Osteoblast (primary cell): Measurements from ENCODE around the gene CTNNA2. TPM values are rescaled to one million over a fixed set of nuclear protein-coding genes. Genes with fewer than 3 reads are reported as not detected.

Source experiments
- DNase-seq: peaks from one replicate; pipeline ENCODE4 v3.0.0; 2011; ENCODE audit warnings: low spot score, mixed read lengths; ENCODE audit not compliant: insufficient read length; ENCODE audit errors: missing footprints
- H2AFZ ChIP-seq: 2 replicates; pipeline ENCODE4 v1.6.0; 2011; ENCODE audit warnings: mild to moderate bottlenecking, low read length
- H3K27ac ChIP-seq: 2 replicates; pipeline ENCODE4 v1.5.1; 2011; ENCODE audit warnings: mild to moderate bottlenecking, low read depth, low read length, moderate library complexity
- H3K27me3 ChIP-seq: 2 replicates; pipeline ENCODE4 v1.6.0; 2012; ENCODE audit warnings: mild to moderate bottlenecking, control low read depth, inconsistent platforms, low read length, moderate library complexity; ENCODE audit not compliant: insufficient read depth
- H3K36me3 ChIP-seq: 2 replicates; pipeline ENCODE4 v1.5.1; 2011; ENCODE audit warnings: mild to moderate bottlenecking, low read length, control low read depth, moderate library complexity; ENCODE audit not compliant: insufficient read depth
- H3K4me1 ChIP-seq: 2 replicates; pipeline ENCODE4 v1.5.1; 2011; ENCODE audit warnings: mild to moderate bottlenecking, low read length, control low read depth, moderate library complexity; ENCODE audit not compliant: insufficient read depth
- H3K4me2 ChIP-seq: 2 replicates; pipeline ENCODE4 v1.6.0; 2011; ENCODE audit warnings: mild to moderate bottlenecking, low read length; ENCODE audit not compliant: insufficient read depth
- H3K4me3 ChIP-seq: fragments of 200-600 bp; sonication (generic); 3 replicates; pipeline ENCODE4 v1.5.1; 2012; ENCODE audit warnings: mild to moderate bottlenecking, low read length, inconsistent platforms; ENCODE audit not compliant: insufficient read depth
- H3K79me2 ChIP-seq: 2 replicates; pipeline ENCODE4 v1.6.0; 2012; ENCODE audit warnings: mild to moderate bottlenecking, low read length, control low read depth, inconsistent platforms; ENCODE audit not compliant: insufficient read depth
- H3K9me3 ChIP-seq: 2 replicates; pipeline ENCODE4 v1.5.1; 2011; ENCODE audit warnings: low read depth, low read length, control low read depth
- H4K20me1 ChIP-seq: 2 replicates; pipeline ENCODE4 v1.6.0; 2012; ENCODE audit warnings: mild to moderate bottlenecking, low read length, control low read depth; ENCODE audit not compliant: insufficient read depth
- total RNA-seq: library from RNA; depleted of rRNA; stranded (reverse); fragments of >200 nt; gene quantifications from 2 replicates; pipeline ENCODE4 v1.2.3, GENCODE V29; 2012
- TF ChIP-seq, protein P1 (sequence below): IDR thresholded peaks from 2 replicates; pipeline ENCODE4 v1.5.1; 2011; ENCODE audit warnings: mild to moderate bottlenecking, low read depth, low read length, moderate library complexity; ENCODE audit errors: extremely low read depth

The CTNNA2 gene
- total RNA-seq, 1 donor: not detected

DNA sequence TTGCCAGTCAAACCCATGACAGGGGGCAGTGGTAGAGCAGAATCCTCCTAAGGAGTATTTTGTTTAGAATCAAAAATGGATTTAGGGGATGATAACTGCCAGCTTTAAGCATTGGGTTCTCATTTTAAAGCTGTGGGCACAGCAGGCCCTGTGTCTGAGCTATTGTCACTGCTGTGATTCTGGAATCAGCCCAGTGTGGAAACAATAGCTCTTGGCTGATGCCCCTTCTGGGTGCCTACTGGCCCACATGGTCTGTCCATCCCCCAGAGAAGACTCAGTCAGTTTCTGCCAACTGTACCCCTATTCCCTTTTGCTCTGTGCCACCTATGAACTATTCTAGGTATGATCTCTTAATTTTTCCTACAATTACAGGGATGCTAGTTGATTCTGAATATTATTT, 883.4 kb downstream of the CTNNA2 start:
- Histone ChIP-seq H3K4me3 (no peak overlapping the region), H3K9me3 (no peaks in the 10 kb centered on the region), H4K20me1 (no peaks in the 10 kb centered on the region), H2AFZ (no peak overlapping the region), H3K4me1 (no peaks in the 10 kb centered on the region), H3K4me2 (no peak overlapping the region), H3K27me3 (no peaks in the 10 kb centered on the region), H3K79me2 (no peaks in the 10 kb centered on the region), H3K27ac (no peak overlapping the region), H3K36me3 (no peaks in the 10 kb centered on the region)
- TF ChIP-seq, protein P1, sequence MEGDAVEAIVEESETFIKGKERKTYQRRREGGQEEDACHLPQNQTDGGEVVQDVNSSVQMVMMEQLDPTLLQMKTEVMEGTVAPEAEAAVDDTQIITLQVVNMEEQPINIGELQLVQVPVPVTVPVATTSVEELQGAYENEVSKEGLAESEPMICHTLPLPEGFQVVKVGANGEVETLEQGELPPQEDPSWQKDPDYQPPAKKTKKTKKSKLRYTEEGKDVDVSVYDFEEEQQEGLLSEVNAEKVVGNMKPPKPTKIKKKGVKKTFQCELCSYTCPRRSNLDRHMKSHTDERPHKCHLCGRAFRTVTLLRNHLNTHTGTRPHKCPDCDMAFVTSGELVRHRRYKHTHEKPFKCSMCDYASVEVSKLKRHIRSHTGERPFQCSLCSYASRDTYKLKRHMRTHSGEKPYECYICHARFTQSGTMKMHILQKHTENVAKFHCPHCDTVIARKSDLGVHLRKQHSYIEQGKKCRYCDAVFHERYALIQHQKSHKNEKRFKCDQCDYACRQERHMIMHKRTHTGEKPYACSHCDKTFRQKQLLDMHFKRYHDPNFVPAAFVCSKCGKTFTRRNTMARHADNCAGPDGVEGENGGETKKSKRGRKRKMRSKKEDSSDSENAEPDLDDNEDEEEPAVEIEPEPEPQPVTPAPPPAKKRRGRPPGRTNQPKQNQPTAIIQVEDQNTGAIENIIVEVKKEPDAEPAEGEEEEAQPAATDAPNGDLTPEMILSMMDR: no peak
- no peak for DNase-seq

DNA sequence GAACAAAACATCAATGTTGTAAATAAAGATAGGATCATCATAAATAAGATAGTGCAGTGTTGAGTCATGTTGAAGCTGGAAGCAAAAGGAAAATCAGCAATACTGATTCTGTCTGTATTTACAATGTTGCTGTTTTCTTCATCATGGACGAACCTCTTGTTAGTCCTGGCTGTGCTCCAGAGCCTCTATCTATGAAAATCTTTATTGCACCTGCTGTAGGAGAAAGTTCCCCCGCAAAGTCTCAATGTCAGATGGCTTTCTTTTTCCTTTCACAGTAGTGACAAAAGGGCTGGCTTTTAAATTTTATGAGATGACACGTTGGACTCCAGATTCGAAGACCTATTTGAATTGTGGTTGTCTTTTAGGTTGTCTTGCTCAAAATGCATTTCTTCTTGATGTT, 890.2 kb downstream of the CTNNA2 start:
- no peak for DNase-seq
- Histone ChIP-seq H3K27me3 (no peaks in the 10 kb centered on the region), H3K4me3 (no peak overlapping the region), H2AFZ (no peak overlapping the region), H4K20me1 (no peaks in the 10 kb centered on the region), H3K9me3 (no peaks in the 10 kb centered on the region), H3K4me1 (no peaks in the 10 kb centered on the region), H3K36me3 (no peaks in the 10 kb centered on the region), H3K4me2 (no peak overlapping the region), H3K27ac (no peak overlapping the region), H3K79me2 (no peaks in the 10 kb centered on the region)
- TF ChIP-seq, protein P1: no peak

DNA sequence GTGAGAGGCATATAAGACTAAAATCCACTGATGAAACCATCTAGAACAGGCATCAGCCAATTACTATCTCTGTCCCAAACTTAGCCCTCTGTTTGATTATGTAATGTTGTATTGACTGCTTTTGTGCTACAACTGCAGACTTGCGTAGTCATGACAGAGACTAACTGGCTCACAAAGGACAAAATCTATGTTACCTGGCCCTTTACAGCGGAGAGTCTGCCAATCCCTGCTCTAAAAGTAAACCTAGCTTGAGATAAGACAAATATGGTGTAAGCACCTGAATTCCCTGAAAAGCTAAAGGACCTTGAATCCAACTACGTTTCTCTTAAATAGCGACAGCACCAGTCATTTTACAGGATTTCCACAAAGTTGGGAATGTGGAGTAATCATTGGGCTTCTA, 894.5 kb downstream of the CTNNA2 start:
- Histone ChIP-seq H2AFZ (no peak overlapping the region), H3K4me3 (no peak overlapping the region), H3K79me2 (no peaks in the 10 kb centered on the region), H3K4me2 (no peak overlapping the region), H3K27me3 (no peaks in the 10 kb centered on the region), H3K4me1 (no peaks in the 10 kb centered on the region), H3K9me3 (peaks cover 2% of the 10 kb centered on the region), H3K27ac (no peak overlapping the region), H4K20me1 (no peaks in the 10 kb centered on the region), H3K36me3 (no peaks in the 10 kb centered on the region)
- DNase-seq: no peak
- TF ChIP-seq, protein P1: no peak

DNA sequence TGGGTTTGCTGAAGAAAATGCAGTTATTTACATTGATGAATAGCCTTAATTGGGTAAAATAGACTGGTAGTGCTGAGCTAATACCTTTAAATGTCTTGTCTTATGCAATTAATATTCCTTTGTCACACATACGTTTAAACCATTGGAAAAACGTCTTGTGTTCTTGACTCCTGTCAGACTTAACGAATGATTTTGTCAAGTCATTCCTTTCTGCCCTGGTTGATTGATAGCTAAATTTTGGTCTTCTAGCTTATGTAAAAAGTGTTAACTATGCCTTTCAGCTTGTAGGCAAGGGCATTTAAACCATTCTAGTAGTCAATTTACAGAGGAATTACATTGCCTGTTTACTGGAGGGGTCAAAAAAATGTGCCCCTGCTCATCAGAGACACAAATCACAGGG, 897.5 kb downstream of the CTNNA2 start:
- Histone ChIP-seq H3K36me3 (no peaks in the 10 kb centered on the region), H3K9me3 (peaks cover 2% of the 10 kb centered on the region), H3K79me2 (no peaks in the 10 kb centered on the region), H2AFZ (no peak overlapping the region), H3K4me1 (no peaks in the 10 kb centered on the region), H3K4me3 (no peak overlapping the region), H3K27ac (no peak overlapping the region), H4K20me1 (no peaks in the 10 kb centered on the region), H3K4me2 (no peak overlapping the region), H3K27me3 (no peaks in the 10 kb centered on the region)
- DNase-seq: no peak
- TF ChIP-seq, protein P1: no peak
